Adipose tissue (tissue), 3 donors: ENCODE results near the gene RNF148. TPM values are rescaled to one million over a fixed set of nuclear protein-coding genes. Genes with fewer than 3 reads are reported as not detected.
"Not testable (repeated sequence)": the region's sequence is repeated elsewhere in the genome, so short reads cannot be mapped to it uniquely, and the experiment has no call there.

Source experiments
- H3K27ac ChIP-seq: one replicate; pipeline ENCODE4 v1.5.1; 2013; ENCODE audit warnings: low read depth, low read length
- WGBS, 3 donors: extraction: QIAGEN DNeasy Blood & Tissue Kit; methylation state at CpG; one replicate each; pipeline ENCODE4 v1.1.7; 2013; 5-methylcytosine and 5-hydroxymethylcytosine counted together
- polyA plus RNA-seq, 3 donors: library from polyadenylated mRNA; stranded (reverse); fragments of 200-250 nt; gene quantifications; one replicate each; pipeline ENCODE4 v1.2.3, GENCODE V29; 2013
- donor health status: healthy with polysubstance abuse.
- donor health status: Bipolar disorder and iron deficiency.
- donor health status: healthy.

RNF148 gene
- polyA plus RNA-seq, 3 donors = 0.08 to 0.22 (median 0.10) TPM

- no peak overlapping the region for H3K27ac ChIP-seq
- WGBS, 3 donors = 90 to 95% (median 92%) methylated on average over 2 of the region's 2 CpGs
Observed at GRCh38 chr7:122694697-122695096, 8.0 kb downstream of the RNF148 start.

GRCh38 chr7:122692769-122693309, 9.9 kb downstream of the RNF148 start:
- no peak overlapping the region for H3K27ac ChIP-seq
- 84 to 99% (median 95%) methylated on average over 3 of the region's 3 CpGs for WGBS, 3 donors

GRCh38 chr7:122691569-122692235, 11.0 kb downstream of the RNF148 start:
- 92 to 95% (median 93%) methylated on average over 14 of the region's 14 CpGs for WGBS, 3 donors
- H3K27ac ChIP-seq = no peak overlapping the region

GRCh38 chr7:122689346-122690109, 13.2 kb downstream of the RNF148 start:
- WGBS, 3 donors = 91 to 94% (median 92%) methylated on average over 13 of the region's 13 CpGs
- H3K27ac ChIP-seq = no peak overlapping the region

- 70 to 77% (median 75%) methylated on average over 6 of the region's 6 CpGs for WGBS, 3 donors
- H3K27ac ChIP-seq = no peak overlapping the region
Observed at GRCh38 chr7:122688400-122688998, 14.2 kb downstream of the RNF148 start.

GRCh38 chr7:122686360-122686878, 16.3 kb downstream of the RNF148 start:
- 70 to 87% (median 74%) methylated on average over 10 of the region's 10 CpGs for WGBS, 3 donors

GRCh38 chr7:122684504-122684903, 18.2 kb downstream of the RNF148 start:
- no peak overlapping the region for H3K27ac ChIP-seq
- 39 to 80% (median 69%) methylated on average over 2 of the region's 2 CpGs for WGBS, 3 donors

More at GRCh38 chr7:122686360-122686878, 16.3 kb downstream of the RNF148 start:
- no peak overlapping the region for H3K27ac ChIP-seq

- H3K27ac ChIP-seq = no peak overlapping the region
- WGBS, 3 donors = 74 to 89% (median 75%) methylated on average over 8 of the region's 8 CpGs
Observed at GRCh38 chr7:122682815-122683550, 19.7 kb downstream of the RNF148 start.

GRCh38 chr7:122681186-122681585, 21.5 kb downstream of the RNF148 start:
- 97 to 99% (median 98%) methylated on average over 16 of the region's 16 CpGs for WGBS, 3 donors
- H3K27ac ChIP-seq = not testable (repeated sequence)

GRCh38 chr7:122679813-122680212, 22.9 kb downstream of the RNF148 start:
- 19 to 82% (median 65%) methylated on average over 1 of the region's 1 CpG for WGBS, 3 donors
- no peak overlapping the region for H3K27ac ChIP-seq

- H3K27ac ChIP-seq = not testable (repeated sequence)
- 48 to 80% (median 76%) methylated on average over 9 of the region's 9 CpGs for WGBS, 3 donors
Observed at GRCh38 chr7:122679269-122679709, 23.4 kb downstream of the RNF148 start.

GRCh38 chr7:122677149-122677548, 25.6 kb downstream of the RNF148 start:
- no peak overlapping the region for H3K27ac ChIP-seq
- WGBS, 3 donors = 44 to 82% (median 63%) methylated on average over 1 of the region's 1 CpG

GRCh38 chr7:122676466-122676865, 26.3 kb downstream of the RNF148 start:
- H3K27ac ChIP-seq = no peak overlapping the region
- 61 to 83% (median 82%) methylated on average over 2 of the region's 2 CpGs for WGBS, 3 donors

GRCh38 chr7:122675621-122676020, 27.1 kb downstream of the RNF148 start:
- 93 to 96% (median 94%) methylated on average over 7 of the region's 7 CpGs for WGBS, 3 donors
- H3K27ac ChIP-seq = no peak overlapping the region

- H3K27ac ChIP-seq = no peak overlapping the region
- 57 to 67% (median 57%) methylated on average over 7 of the region's 7 CpGs for WGBS, 3 donors
Observed at GRCh38 chr7:122675011-122675410, 27.7 kb downstream of the RNF148 start.

- 19 to 42% (median 25%) methylated on average over 4 of the region's 4 CpGs for WGBS, 3 donors
- H3K27ac ChIP-seq = no peak overlapping the region
Observed at GRCh38 chr7:122674502-122674901, 28.2 kb downstream of the RNF148 start.

- H3K27ac ChIP-seq = no peak overlapping the region
- WGBS, 3 donors = 94 to 97% (median 94%) methylated on average over 14 to 21 of the region's 21 CpGs
Observed at GRCh38 chr7:122673951-122674350, 28.8 kb downstream of the RNF148 start.

GRCh38 chr7:122672536-122672935, 30.2 kb downstream of the RNF148 start:
- 63 to 97% (median 92%) methylated on average over 8 of the region's 8 CpGs for WGBS, 3 donors
- no peak overlapping the region for H3K27ac ChIP-seq
